CD4-positive, alpha-beta memory T cell (primary cell): Measurements from ENCODE around the gene SCYGR5. TPM values are rescaled to one million over a fixed set of nuclear protein-coding genes. Genes with fewer than 3 reads are reported as not detected.

Experiments used
- polyA plus RNA-seq, 2 donors: library from polyadenylated mRNA; unstranded; fragments of 300-500 nt; fragmentation: Illumina TruSeq; gene quantifications; one replicate each; pipeline ENCODE4 v1.2.3, GENCODE V29; 2021
- total RNA-seq, 2 experiments: library from RNA; stranded (reverse); gene quantifications; one replicate each; pipeline ENCODE4 v1.2.3, GENCODE V29; 2021

Gene SCYGR5
- total and polyA plus RNA-seq, 4 experiments from 2014 or later = not detected

Other genes with a start within 250 kb of the SCYGR5 start
- gene AGFG1, start 194.6 kb upstream of the SCYGR5 start, total RNA-seq = 10 to 100 TPM; 56.5 to 62.4 TPM
- 10 to 100 TPM; 12.2 to 35.7 TPM for gene AGFG1, start 194.6 kb upstream of the SCYGR5 start, polyA plus RNA-seq
- gene SCYGR2, start 67.9 kb upstream of the SCYGR5 start, total RNA-seq = not detected
- not detected for gene SCYGR2, start 67.9 kb upstream of the SCYGR5 start, polyA plus RNA-seq
- not detected for gene SCYGR3, start 52.0 kb upstream of the SCYGR5 start, total RNA-seq
- not detected for gene SCYGR3, start 52.0 kb upstream of the SCYGR5 start, polyA plus RNA-seq
- not detected for gene SCYGR4, start 49.3 kb upstream of the SCYGR5 start, total RNA-seq
- gene SCYGR4, start 49.3 kb upstream of the SCYGR5 start, polyA plus RNA-seq = not detected
- not detected for gene SLC19A3, start 51.2 kb downstream of the SCYGR5 start, total RNA-seq
- gene SLC19A3, start 51.2 kb downstream of the SCYGR5 start, polyA plus RNA-seq = not detected
- gene SCYGR6, start 58.0 kb downstream of the SCYGR5 start, total RNA-seq = not detected
- gene SCYGR6, start 58.0 kb downstream of the SCYGR5 start, polyA plus RNA-seq = not detected
- gene SCYGR7, start 61.5 kb downstream of the SCYGR5 start, total RNA-seq = not detected
- gene SCYGR7, start 61.5 kb downstream of the SCYGR5 start, polyA plus RNA-seq = not detected
- gene SCYGR8, start 79.1 kb downstream of the SCYGR5 start, total RNA-seq = not detected
- gene SCYGR8, start 79.1 kb downstream of the SCYGR5 start, polyA plus RNA-seq = not detected
- gene CCL20, start 147.0 kb downstream of the SCYGR5 start, total RNA-seq = 1 to 10 TPM; 2.6 to 3.2 TPM
- gene CCL20, start 147.0 kb downstream of the SCYGR5 start, polyA plus RNA-seq = 1 to 10 TPM; 1.5 to 1.6 TPM
- gene DAW1, start 204.8 kb downstream of the SCYGR5 start, total RNA-seq = not detected
- not detected for gene DAW1, start 204.8 kb downstream of the SCYGR5 start, polyA plus RNA-seq